Endothelial cell of umbilical vein (primary cell): ENCODE data around the gene GRB14. TPM values are rescaled to one million over a fixed set of nuclear protein-coding genes. Genes with fewer than 3 reads are reported as not detected.

Experiments used
- BruUV-seq: library from RNA; stranded (reverse); fragments of 400-500 nt; replicated peaks from 2 replicates; lab custom pipeline; 2021; lab: Mats Ljungman, UMichigan
- CTCF ChIA-PET: fragments of 300-600, 350-600 bp; sonication (Branson Sonifier 250); formaldehyde crosslinking; loops from one replicate; lab custom pipeline; 2021; ENCODE audit warnings: antibody characterized with exemption, inconsistent platforms; lab: Charles Lee
- POLR2A ChIA-PET: fragments of 300-600, 350-600 bp; sonication (Branson Sonifier 250); formaldehyde crosslinking; loops from one replicate; lab custom pipeline; 2021; ENCODE audit warnings: antibody characterized with exemption, inconsistent platforms; lab: Charles Lee
- DNase-seq: peaks from one replicate; pipeline ENCODE4 v3.0.0-alpha.2; 2011; ENCODE audit warnings: low read depth, low spot score
- FAIRE-seq: peaks from 2 replicates; lab custom pipeline; 2011; peaks lifted over from hg19 to GRCh38; lab: Jason Lieb, UNC
- H2AFZ ChIP-seq: 2 replicates; pipeline ENCODE4 v1.6.0; 2012; ENCODE audit warnings: low read depth, low read length, control low read depth, inconsistent platforms
- H3K27ac ChIP-seq: 2 replicates; pipeline ENCODE4 v1.5.1; 2011; ENCODE audit warnings: low read depth, mild to moderate bottlenecking, control low read depth, low read length, moderate library complexity; ENCODE audit not compliant: insufficient read depth
- H3K27me3 ChIP-seq, 2 experiments: 2 replicates each; pipeline versions ENCODE4 v1.6.0 to v1.6.1; 2011; ENCODE audit warnings: low read length in 2 of 2, mixed read lengths in 1 of 2; ENCODE audit not compliant: control insufficient read depth in 2 of 2, insufficient read depth in 2 of 2
- H3K36me3 ChIP-seq, 2 experiments: 2 replicates in 1 of 2; 3 replicates in 1 of 2; pipeline ENCODE4 v1.5.1; 2011; ENCODE audit warnings: low read length in 2 of 2, mild to moderate bottlenecking in 1 of 2, moderate library complexity in 1 of 2; ENCODE audit not compliant: control insufficient read depth in 2 of 2, insufficient read depth in 2 of 2; ENCODE audit errors: extremely low read depth in 1 of 2
- H3K4me1 ChIP-seq: 3 replicates; pipeline ENCODE4 v1.5.1; 2011; ENCODE audit warnings: mild to moderate bottlenecking, low read length; ENCODE audit not compliant: control insufficient read depth, insufficient read depth; ENCODE audit errors: extremely low read depth
- H3K4me2 ChIP-seq: 2 replicates; pipeline ENCODE4 v1.6.1; 2011; ENCODE audit warnings: low read length, control low read depth, mixed read lengths; ENCODE audit not compliant: insufficient read depth
- H3K4me3 ChIP-seq, 3 experiments: fragments of 200-600 bp in 1 of 3; sonication (generic), shearing (Covaris generic) in 1 of 3; replicated peaks in 1 of 3; 2 replicates each; pipeline ENCODE4 v1.5.1; 2011 to 2016; ENCODE audit warnings: control low read depth in 3 of 3, low read length in 3 of 3, mild to moderate bottlenecking in 2 of 3, inconsistent platforms in 1 of 3, low read depth in 1 of 3, moderate library complexity in 1 of 3; ENCODE audit not compliant: insufficient read depth in 1 of 3
- H3K79me2 ChIP-seq: 2 replicates; pipeline ENCODE4 v1.6.0; 2012; ENCODE audit warnings: low read length, inconsistent platforms; ENCODE audit not compliant: control insufficient read depth, insufficient read depth
- H3K9ac ChIP-seq: replicated peaks from 2 replicates; pipeline ENCODE3; 2011; ENCODE audit warnings: low read length, control low read depth; ENCODE audit not compliant: insufficient read depth; ENCODE audit errors: extremely low read depth
- H3K9me1 ChIP-seq: replicated peaks from 3 replicates; pipeline ENCODE4 v1.6.0; 2011; ENCODE audit warnings: mild to moderate bottlenecking, low read length; ENCODE audit not compliant: control insufficient read depth, insufficient read depth; ENCODE audit errors: extremely low read depth
- H3K9me3 ChIP-seq: replicated peaks from 2 replicates; pipeline ENCODE4 v1.5.1; 2012; ENCODE audit warnings: low read length, inconsistent platforms; ENCODE audit not compliant: control insufficient read depth, insufficient read depth
- H4K20me1 ChIP-seq: replicated peaks from 2 replicates; pipeline ENCODE3; 2011; ENCODE audit warnings: mild to moderate bottlenecking, low read length; ENCODE audit not compliant: control insufficient read depth, insufficient read depth; ENCODE audit errors: extremely low read depth
- CTCF ChIP-seq, 2 donors: IDR thresholded peaks; 1 replicate in 1 of 2; 2 replicates in 1 of 2; pipeline ENCODE4 v1.5.1; 2011; ENCODE audit warnings: low read length in 2 of 2, mild to moderate bottlenecking in 2 of 2, moderate library complexity in 2 of 2, control low read depth in 1 of 2, inconsistent platforms in 1 of 2, low read depth in 1 of 2; ENCODE audit not compliant: insufficient read depth in 1 of 2; ENCODE audit errors: extremely low read depth in 1 of 2
- EZH2 ChIP-seq: IDR thresholded peaks from 2 replicates; pipeline ENCODE4 v1.6.1; 2012; ENCODE audit warnings: borderline replicate concordance, low read depth, mild to moderate bottlenecking, moderate library complexity, low read length, inconsistent platforms; ENCODE audit not compliant: severe bottlenecking
- MYC ChIP-seq: IDR thresholded peaks from one replicate; pipeline ENCODE4 v1.6.1; 2011; ENCODE audit warnings: mild to moderate bottlenecking, low read depth, low read length
- POLR2A ChIP-seq: IDR thresholded peaks from 2 replicates; pipeline ENCODE4 v1.6.1; 2012; ENCODE audit warnings: low read depth, mild to moderate bottlenecking, control low read depth, low read length
- POLR2AphosphoS5 ChIP-seq: IDR thresholded peaks from 2 replicates; pipeline ENCODE4 v1.6.1; 2012; ENCODE audit warnings: low read depth, mild to moderate bottlenecking, control low read depth, low read length, moderate library complexity; ENCODE audit not compliant: insufficient read depth
- dilution Hi-C: fragments of 300-500 bp; cut with MboI; formaldehyde crosslinking; loops from one replicate; pipeline ENCODE4 v1.15.0; 2019; ENCODE audit warnings: low sequenced_read_pairs; ENCODE audit not compliant: extremely low pct_ligation_motif_present
- intact Hi-C: fragments of 100-400 bp; cut with micrococcal nuclease; formaldehyde crosslinking; loops from one replicate; pipeline ENCODE4 v1.10.0; 2022
- polyA plus RNA-seq, 4 experiments: library from polyadenylated mRNA; depleted of rRNA in 3 of 4; stranded (reverse) in 3 of 4; unstranded in 1 of 4; fragments of >200 nt; gene quantifications; 2 replicates each; pipeline versions ENCODE4 v1.2.1 to v1.2.3, GENCODE V29; 2011 to 2012; ENCODE audit warnings: missing spikeins in 1 of 4
- total RNA-seq: library from RNA; stranded (reverse); gene quantifications from 2 replicates; pipeline ENCODE4 v1.2.3, GENCODE V29; 2021
- TF ChIP-seq, protein P1 (sequence below): IDR thresholded peaks from 2 replicates; pipeline ENCODE4 v1.6.1; 2011; ENCODE audit not compliant: insufficient read depth, insufficient read length

The GRB14 gene
- total and polyA plus RNA-seq, 2 donors (not counting 3 experiments of a cell fraction or from before 2014, with no cell fraction given), result 3.0 to 10.3 TPM

- Histone ChIP-seq H3K27ac (no peak overlapping the region), H3K27me3 (no peaks in the 10 kb centered on the region), H3K79me2 (no peaks in the 10 kb centered on the region), H3K36me3 (no peaks in the 10 kb centered on the region), H4K20me1 (no peaks in the 10 kb centered on the region), H3K4me1 (peaks cover 10% of the 10 kb centered on the region), H3K4me3 (no peak overlapping the region), H2AFZ (no peak overlapping the region), H3K4me2 (no peak overlapping the region), H3K9me3 (no peaks in the 10 kb centered on the region), H3K9me1 (no peaks in the 10 kb centered on the region), H3K9ac (no peak overlapping the region)
- TF ChIP-seq POLR2A, result no peak
- TF ChIP-seq EZH2, result no peak
- TF ChIP-seq, protein P1, sequence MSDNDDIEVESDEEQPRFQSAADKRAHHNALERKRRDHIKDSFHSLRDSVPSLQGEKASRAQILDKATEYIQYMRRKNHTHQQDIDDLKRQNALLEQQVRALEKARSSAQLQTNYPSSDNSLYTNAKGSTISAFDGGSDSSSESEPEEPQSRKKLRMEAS, result no peak
- BruUV-seq, result no TSS peak
- CTCF ChIA-PET, result no interaction called here
- FAIRE-seq (no peak), DNase-seq (no peak)
- dilution Hi-C loops, result no loop called here
- POLR2A ChIA-PET, result no interaction called here
- intact Hi-C loops, result loop anchor here (10.0 kb wide), 1 partner anchor 1154 kb away; no protein-coding TSS in a partner anchor
These were observed 122.4 kb downstream of the GRB14 start for GRCh38 chr2:164498836-164499235.

DNA sequence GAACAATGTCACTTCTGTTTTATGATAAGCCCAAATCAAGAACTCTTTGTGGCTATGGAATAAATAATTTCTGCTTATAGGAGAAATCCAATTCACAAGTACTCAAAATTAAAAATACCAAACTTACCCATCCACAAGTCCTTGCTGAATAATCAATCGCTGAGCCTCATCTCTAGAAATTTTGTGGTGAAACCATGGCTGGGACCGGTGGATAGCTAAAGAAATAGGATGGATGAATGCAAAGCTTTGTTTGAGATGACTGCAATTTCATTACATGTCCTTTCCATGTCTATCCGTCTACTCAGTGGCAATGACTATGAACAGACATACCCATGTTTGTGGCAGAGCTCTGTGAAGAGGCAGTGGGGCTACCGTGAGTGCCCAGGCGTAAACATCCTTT lies 124.4 kb downstream of the GRB14 start:
- Histone ChIP-seq H3K4me2 (no peak overlapping the region), H3K9ac (no peak overlapping the region), H3K4me3 (no peak overlapping the region), H3K4me1 (peaks cover 7% of the 10 kb centered on the region), H2AFZ (no peak overlapping the region), H3K36me3 (no peaks in the 10 kb centered on the region), H3K27ac (no peak overlapping the region), H4K20me1 (no peaks in the 10 kb centered on the region), H3K27me3 (no peaks in the 10 kb centered on the region), H3K9me3 (no peaks in the 10 kb centered on the region), H3K79me2 (no peaks in the 10 kb centered on the region), H3K9me1 (no peaks in the 10 kb centered on the region)
- ChIA-PET CTCF (interaction anchor here (1.0 to 4.7 kb wide), 6 partner anchors 12 to 1605 kb away, joined by 3 to 52 read pairs (median 4); no protein-coding TSS in a partner anchor), POLR2A (no interaction called here)
- dilution Hi-C loops (no loop called here), intact Hi-C loops (loop anchor here (10.0 kb wide), 1 partner anchor 1152 kb away; no protein-coding TSS in a partner anchor)
- DNase-seq (no peak), FAIRE-seq (no peak)
- no TSS peak for BruUV-seq
- no peak for TF ChIP-seq POLR2AphosphoS5
- TF ChIP-seq MYC, result no peak
- no peak for TF ChIP-seq CTCF (IDR thresholded peaks at IDR 0.05; ENCODE audit: extremely low read depth in 1 of 2, insufficient read depth in 1 of 2, low read depth in 1 of 2, low read length in 2 of 2)
